Skeletal muscle tissue (tissue), 4 donors: ENCODE results near the gene MAP1LC3B. TPM values are rescaled to one million over a fixed set of nuclear protein-coding genes. Genes with fewer than 3 reads are reported as not detected.
A peak's percentile ranks its signal among the peaks of the same experiment; 100 is the strongest.
"Not testable (repeated sequence)": the region's sequence is repeated elsewhere in the genome, so short reads cannot be mapped to it uniquely, and the experiment has no call there.

Experiments
- H3K27ac ChIP-seq: one replicate; pipeline ENCODE4 v1.7.0; 2013; ENCODE audit warnings: mild to moderate bottlenecking, low read depth, low read length, inconsistent platforms
- H3K27me3 ChIP-seq, 3 donors: one replicate each; pipeline ENCODE4 v1.7.0; 2013; ENCODE audit warnings: low read length in 3 of 3; ENCODE audit not compliant: control insufficient read depth in 3 of 3, insufficient read depth in 3 of 3
- H3K36me3 ChIP-seq, 3 donors: one replicate each; pipeline ENCODE4 v1.7.0; 2013; ENCODE audit warnings: low read length in 3 of 3; ENCODE audit not compliant: control insufficient read depth in 3 of 3, insufficient read depth in 3 of 3
- H3K4me1 ChIP-seq, 3 donors: one replicate each; pipeline ENCODE4 v1.7.0; 2013; ENCODE audit warnings: low read length in 3 of 3, mild to moderate bottlenecking in 3 of 3; ENCODE audit not compliant: control insufficient read depth in 3 of 3, insufficient read depth in 3 of 3
- H3K4me3 ChIP-seq, 3 donors: one replicate each; pipeline ENCODE4 v1.7.0; 2013; ENCODE audit warnings: low read length in 3 of 3
- H3K9ac ChIP-seq, 3 donors: one replicate each; pipeline ENCODE4 v1.7.0; 2013; ENCODE audit warnings: low read length in 3 of 3, mild to moderate bottlenecking in 3 of 3, moderate library complexity in 2 of 3, low read depth in 1 of 3
- H3K9me3 ChIP-seq, 3 donors: one replicate each; pipeline ENCODE4 v1.7.0; 2013; ENCODE audit warnings: low read length in 3 of 3; ENCODE audit not compliant: control insufficient read depth in 3 of 3
- total RNA-seq: library from RNA; depleted of rRNA; stranded (reverse); fragments of >200 nt; gene quantifications from one replicate; pipeline ENCODE4 v1.2.3, GENCODE V29; 2014
- donor health status: Osteomylitis.

The MAP1LC3B gene
- total RNA-seq, 1 donor from 2014 or later, result 20.9 TPM

DNA sequence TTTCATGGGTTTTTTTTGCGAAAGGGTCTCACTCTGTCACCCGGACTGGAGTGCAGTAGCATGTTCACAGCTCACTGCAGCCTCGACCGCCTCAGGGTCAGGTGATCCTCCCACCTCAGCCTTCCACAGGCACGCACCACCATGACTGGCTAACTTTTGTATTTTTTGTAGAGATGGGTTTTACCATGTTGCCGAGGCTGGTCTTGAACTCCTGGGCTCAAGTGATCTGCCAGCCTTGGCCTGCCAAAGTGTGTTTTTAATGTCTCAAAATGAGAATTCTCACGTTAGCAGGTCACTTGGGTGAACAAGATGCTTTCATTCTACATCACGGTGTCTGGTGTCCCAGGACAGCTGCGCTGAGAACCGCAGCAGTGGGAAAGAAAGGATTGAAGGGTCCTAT lies 11.7 kb upstream of the MAP1LC3B start:
- H3K27ac ChIP-seq, result peak overlapping the region; percentile 93
- H3K4me3 ChIP-seq, result peak overlapping the region; percentile 25 to 87 (median 62)
- no peaks in the 10 kb centered on the region for H3K27me3 ChIP-seq
- H3K36me3 ChIP-seq, result peaks cover 0 to 2% (median 0%) of the 10 kb centered on the region in 3 donors
- H3K9ac ChIP-seq, result peak overlapping the region in 2 of 3 donors; percentile 88 to 89
- H3K4me1 ChIP-seq, result peaks cover 46 to 70% (median 50%) of the 10 kb centered on the region in 3 donors
- H3K9me3 ChIP-seq, result no peaks in the 10 kb centered on the region

DNA sequence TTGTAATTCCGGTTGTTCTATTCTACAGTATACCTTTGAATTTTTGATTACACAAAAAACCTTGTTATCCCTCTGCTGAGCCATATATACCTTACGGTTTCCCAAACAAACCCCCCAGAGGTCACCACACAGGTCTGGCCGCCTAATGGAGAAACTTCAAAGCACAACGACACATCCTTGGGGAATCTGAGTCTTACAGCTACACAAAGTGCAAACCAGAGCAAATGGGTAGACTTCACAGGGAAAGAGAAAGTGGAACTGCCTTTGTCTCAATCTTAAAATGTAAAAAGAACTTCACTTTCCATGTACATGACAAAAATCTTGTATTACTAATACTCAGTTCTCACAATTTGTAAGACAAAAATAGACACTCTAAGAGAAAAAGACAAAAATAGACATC lies 11.3 kb upstream of the MAP1LC3B start:
- no peaks in the 10 kb centered on the region for H3K9me3 ChIP-seq
- H3K4me1 ChIP-seq, result peaks cover 41 to 65% (median 46%) of the 10 kb centered on the region in 3 donors
- peak overlapping the region; percentile 93 for H3K27ac ChIP-seq
- peak overlapping the region; percentile 7 to 89 (median 88) for H3K9ac ChIP-seq
- peaks cover 0 to 2% (median 0%) of the 10 kb centered on the region in 3 donors for H3K36me3 ChIP-seq
- H3K27me3 ChIP-seq, result no peaks in the 10 kb centered on the region
- H3K4me3 ChIP-seq, result peak overlapping the region; percentile 62 to 87 (median 69)

DNA sequence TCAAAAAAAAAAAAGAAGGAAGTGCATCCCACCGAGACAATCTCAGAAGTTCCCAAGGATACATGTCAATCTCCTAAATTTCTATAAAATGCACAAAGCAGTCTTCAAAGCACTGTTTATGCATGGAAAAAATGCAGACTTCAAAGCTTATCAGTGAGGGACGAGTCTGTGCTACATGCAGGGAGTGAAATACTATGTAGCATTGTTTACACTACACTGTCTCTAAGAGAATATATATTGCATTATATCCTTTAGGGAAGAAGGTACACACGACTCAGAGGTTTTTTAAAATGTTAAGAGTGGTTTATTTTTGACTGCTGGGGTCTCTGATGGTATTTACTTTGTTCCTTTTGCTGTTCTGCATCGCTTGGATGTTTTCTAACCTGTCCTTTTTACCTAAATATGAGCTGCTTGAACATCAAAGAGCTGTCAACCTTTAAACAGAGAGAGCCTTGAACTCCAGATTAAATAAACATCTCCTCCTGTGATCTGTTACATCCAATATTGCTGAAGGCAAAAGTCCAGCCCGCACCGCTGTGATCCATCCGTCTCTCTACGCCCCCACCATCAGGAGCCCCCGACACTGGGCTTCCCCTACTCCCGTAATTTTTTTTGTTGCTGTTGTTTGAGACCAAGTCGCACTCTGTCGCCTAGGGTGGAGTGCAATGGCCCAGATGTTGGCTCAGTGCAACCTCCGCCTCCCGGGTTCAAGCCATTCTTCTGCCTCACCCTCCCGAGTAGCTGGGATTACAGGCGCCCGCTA lies 9.9 kb upstream of the MAP1LC3B start:
- Histone ChIP-seq H3K27ac (peak overlapping the region; percentile 93), H3K4me1 (peaks cover 37 to 58% (median 38%) of the 10 kb centered on the region in 3 donors), H3K4me3 (peak overlapping the region; percentile 62 to 87 (median 69))

GRCh38 chr16:87383505-87384161 lies 8.5 kb upstream of the MAP1LC3B start, which contains the start of gene FBXO31:
Gene FBXO31, minus strand, starts transcription at chr16:87383776. Its CDS starts 32 bp downstream, at chr16:87383744.
- H3K9ac ChIP-seq, result peak within 1 kb of the TSS; percentile 86 to 89 (median 88)
- peak within 1 kb of the TSS; percentile 62 to 87 (median 80) for H3K4me3 ChIP-seq
- H3K4me1 ChIP-seq, result peaks cover 43 to 64% (median 47%) of the 10 kb centered on the region in 3 donors
- H3K27ac ChIP-seq, result peak within 1 kb of the TSS; percentile 93
- H3K9me3 ChIP-seq, result no peaks in the 10 kb centered on the region
- H3K36me3 ChIP-seq, result peaks cover 0 to 2% (median 0%) of the 10 kb centered on the region in 3 donors
- H3K27me3 ChIP-seq, result no peaks in the 10 kb centered on the region

More for the DNA sequence above, 9.9 kb upstream of the MAP1LC3B start:
- Histone ChIP-seq H3K27me3 (no peaks in the 10 kb centered on the region), H3K36me3 (peaks cover 0 to 2% (median 0%) of the 10 kb centered on the region in 3 donors), H3K9ac (peak overlapping the region; percentile 86 to 89 (median 88)), H3K9me3 (no peaks in the 10 kb centered on the region)

DNA sequence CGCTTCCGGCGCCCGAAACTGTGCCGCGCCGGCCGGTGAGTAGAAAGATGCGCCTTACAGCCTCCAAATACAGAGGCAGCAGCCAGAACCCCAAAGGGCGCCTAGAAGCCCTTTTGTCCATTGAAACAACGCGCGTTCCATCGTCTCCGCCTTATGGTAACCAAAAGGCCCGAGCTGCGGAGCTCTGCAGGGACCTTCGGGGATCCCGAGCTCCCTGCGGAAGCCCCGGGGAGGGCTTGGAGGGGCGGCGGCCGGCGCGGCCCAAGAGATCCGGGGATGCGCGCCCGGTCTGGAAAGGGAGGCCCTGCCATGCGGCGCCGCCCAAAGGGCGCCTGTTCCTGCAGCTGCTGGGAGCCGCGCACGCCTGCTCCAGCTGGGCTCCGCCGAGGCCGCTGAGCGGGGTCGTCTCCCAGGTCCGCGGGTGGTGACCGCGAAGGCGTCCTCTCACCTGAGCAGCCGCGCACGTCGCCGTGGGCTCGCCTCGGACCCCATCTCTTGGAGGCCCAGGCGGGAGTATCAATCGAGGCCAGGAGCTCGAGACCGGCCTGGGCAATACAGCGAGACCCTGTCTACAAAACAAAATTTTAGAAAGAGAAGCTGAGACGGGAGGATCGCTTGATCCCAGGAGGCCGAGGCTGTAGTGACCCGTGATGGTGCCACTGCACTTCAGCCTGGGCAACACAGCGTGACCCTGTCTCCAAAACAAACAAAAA lies 7.8 kb upstream of the MAP1LC3B start:
- H3K9me3 ChIP-seq, result no peaks in the 10 kb centered on the region
- H3K4me3 ChIP-seq, result peak overlapping the region; percentile 62 to 87 (median 80)
- H3K36me3 ChIP-seq, result peaks cover 0 to 2% (median 0%) of the 10 kb centered on the region in 3 donors
- H3K27me3 ChIP-seq, result no peaks in the 10 kb centered on the region
- peak overlapping the region; percentile 76 to 88 (median 84) for H3K9ac ChIP-seq
- H3K27ac ChIP-seq, result peak overlapping the region; percentile 93
- peaks cover 42 to 62% (median 45%) of the 10 kb centered on the region in 3 donors for H3K4me1 ChIP-seq

DNA sequence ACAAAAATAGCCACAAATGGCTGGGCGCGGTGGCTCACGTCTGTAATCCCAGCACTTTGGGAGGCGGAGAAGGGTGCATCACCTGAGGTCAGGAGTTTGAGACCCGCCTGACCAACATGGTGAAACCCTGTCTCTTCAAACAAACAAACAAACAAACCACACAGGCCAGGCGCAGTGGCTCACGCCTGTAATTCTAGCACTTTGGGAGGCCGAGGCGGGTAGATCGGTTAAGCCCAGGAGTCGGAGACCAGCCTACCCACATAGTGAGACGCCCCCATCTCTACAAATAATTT lies 7.3 kb upstream of the MAP1LC3B start:
- Histone ChIP-seq H3K4me3 (peak overlapping the region; percentile 62 to 87 (median 80)), H3K4me1 (peaks cover 42 to 58% (median 42%) of the 10 kb centered on the region in 3 donors), H3K9ac (peak overlapping the region; percentile 76 to 88 (median 84)), H3K27ac (peak overlapping the region; percentile 93)
- H3K36me3 ChIP-seq, H3K9me3 ChIP-seq, H3K27me3 ChIP-seq: not testable (repeated sequence)

- Histone ChIP-seq H3K4me1 (peaks cover 28 to 41% (median 28%) of the 10 kb centered on the region in 3 donors), H3K9ac (peak overlapping the region; percentile 57 to 73 (median 72)), H3K27me3 (no peaks in the 10 kb centered on the region), H3K9me3 (no peaks in the 10 kb centered on the region), H3K36me3 (no peaks in the 10 kb centered on the region), H3K27ac (peak overlapping the region; percentile 99), H3K4me3 (peak overlapping the region; percentile 54 to 61 (median 56))
These were observed 4.0 kb upstream of the MAP1LC3B start for GRCh38 chr16:87387942-87388817.

- no peaks in the 10 kb centered on the region for H3K36me3 ChIP-seq
- H3K4me1 ChIP-seq, result peaks cover 34 to 45% (median 34%) of the 10 kb centered on the region in 3 donors
- H3K27me3 ChIP-seq, result no peaks in the 10 kb centered on the region
- H3K9me3 ChIP-seq, result no peaks in the 10 kb centered on the region
- H3K9ac ChIP-seq, result peak overlapping the region; percentile 11 to 73 (median 62)
- peak overlapping the region; percentile 99 for H3K27ac ChIP-seq
- peak overlapping the region; percentile 11 to 54 (median 52) for H3K4me3 ChIP-seq
These were observed 3.4 kb upstream of the MAP1LC3B start for GRCh38 chr16:87388818-87389134.

- Histone ChIP-seq H3K4me3 (no peak overlapping the region), H3K27me3 (no peaks in the 10 kb centered on the region), H3K36me3 (no peaks in the 10 kb centered on the region), H3K9me3 (no peaks in the 10 kb centered on the region), H3K4me1 (peaks cover 35 to 45% (median 39%) of the 10 kb centered on the region in 3 donors), H3K27ac (peak overlapping the region; percentile 99), H3K9ac (peak overlapping the region in 1 of 3 donors; percentile 11)
These were observed 2.9 kb upstream of the MAP1LC3B start for GRCh38 chr16:87389245-87389644.
